Articular chondrocyte of knee joint (primary cell): ENCODE data around the gene AOC3. TPM values are rescaled to one million over a fixed set of nuclear protein-coding genes. Genes with fewer than 3 reads are reported as not detected.

Source experiments
- small RNA-seq: library from RNA; depleted of rRNA; stranded (forward); fragments of <200 nt; gene quantifications from one replicate; pipeline ENCODE3, GENCODE V24; 2012
- total RNA-seq: library from RNA; depleted of rRNA; stranded (reverse); fragments of >200 nt; gene quantifications from 2 replicates; pipeline ENCODE4 v1.2.3, GENCODE V29; 2012

Gene AOC3
- total RNA-seq: 0.13 and 0.54 TPM in 2 replicates

GRCh38 chr17:42850954-42851353 is at the start of gene AOC3:
Gene AOC3, plus strand, starts transcription at chr17:42851199. Its CDS starts 145 bp downstream, at chr17:42851344.

GRCh38 chr17:42832934-42833766 is 17.8 kb upstream of the AOC3 start, which contains the start of gene PSME3:
Gene PSME3, plus strand, starts transcription at chr17:42833397. Its CDS starts 235 bp downstream, at chr17:42833632.

GRCh38 chr17:42844271-42844670 is 6.7 kb upstream of the AOC3 start, which contains the start of gene AOC2:
Gene AOC2, plus strand, starts transcription at chr17:42844580. Its CDS starts 47 bp downstream, at chr17:42844627.

GRCh38 chr17:42900460-42901331 is 49.7 kb downstream of the AOC3 start, which contains the start of gene G6PC1:
Gene G6PC1, plus strand, starts transcription at chr17:42900799. Its CDS starts 78 bp downstream, at chr17:42900877.

Small RNA genes lying within 50 kb of the gene (small RNA-seq; reads per million reads assigned to genes)
- gene MIR6781 (not detected), gene RNU6-287P (not detected)

Other genes with a start within 250 kb of the AOC3 start
- gene RETREG3, start 241.8 kb upstream of the AOC3 start, total RNA-seq: 60.0 and 66.8 TPM in 2 replicates
- gene TUBG1, start 241.5 kb upstream of the AOC3 start, total RNA-seq: 17.1 and 18.1 TPM in 2 replicates
- gene TUBG2, start 191.9 kb upstream of the AOC3 start, total RNA-seq: 14.9 and 15.3 TPM in 2 replicates
- gene PLEKHH3, start 174.2 kb upstream of the AOC3 start, total RNA-seq: 8.0 and 8.2 TPM in 2 replicates
- 1.0 and 1.2 TPM in 2 replicates for gene CCR10, start 169.4 kb upstream of the AOC3 start, total RNA-seq
- 12.4 and 14.2 TPM in 2 replicates for gene CNTNAP1, start 168.7 kb upstream of the AOC3 start, total RNA-seq
- 26.6 and 27.7 TPM in 2 replicates for gene EZH1, start 106.2 kb upstream of the AOC3 start, total RNA-seq
- 0.22 TPM in 1 of 2 replicates, not detected in the other for gene RAMP2, start 90.0 kb upstream of the AOC3 start, total RNA-seq
- 51.0 and 57.1 TPM in 2 replicates for gene VPS25, start 77.8 kb upstream of the AOC3 start, total RNA-seq
- under 0.01 TPM in 1 of 2 replicates, not detected in the other for gene WNK4, start 70.6 kb upstream of the AOC3 start, total RNA-seq
- 48.9 and 52.8 TPM in 2 replicates for gene COA3, start 52.5 kb upstream of the AOC3 start, total RNA-seq
- 0.13 and 0.65 TPM in 2 replicates for gene CNTD1, start 52.3 kb upstream of the AOC3 start, total RNA-seq
- 73.6 and 81.3 TPM in 2 replicates for gene BECN1, start 26.9 kb upstream of the AOC3 start, total RNA-seq
- 85.0 and 90.0 TPM in 2 replicates for gene PSME3, start 17.8 kb upstream of the AOC3 start, total RNA-seq
- 1.3 and 2.6 TPM in 2 replicates for gene AOC2, start 6.6 kb upstream of the AOC3 start, total RNA-seq
- gene G6PC1, start 49.6 kb downstream of the AOC3 start, total RNA-seq: not detected in 2 replicates
- 16.2 and 16.7 TPM in 2 replicates for gene AARSD1, start 113.3 kb downstream of the AOC3 start, total RNA-seq
- 0.11 and 0.52 TPM in 2 replicates for gene PTGES3L, start 128.9 kb downstream of the AOC3 start, total RNA-seq
- 11.0 and 11.8 TPM in 2 replicates for gene RUNDC1, start 129.4 kb downstream of the AOC3 start, total RNA-seq
- gene RPL27, start 147.2 kb downstream of the AOC3 start, total RNA-seq: 992 and 1,718 TPM in 2 replicates
- 43.2 and 51.2 TPM in 2 replicates for gene IFI35, start 155.6 kb downstream of the AOC3 start, total RNA-seq
- gene VAT1, start 171.2 kb downstream of the AOC3 start, total RNA-seq: 322 and 382 TPM in 2 replicates
- gene RND2, start 174.0 kb downstream of the AOC3 start, total RNA-seq: 0.54 and 0.78 TPM in 2 replicates